Endothelial cell of umbilical vein (primary cell): ENCODE data around the gene PHACTR1. TPM values are rescaled to one million over a fixed set of nuclear protein-coding genes. Genes with fewer than 3 reads are reported as not detected.

Experiments
- BruUV-seq: library from RNA; stranded (reverse); fragments of 400-500 nt; replicated peaks from 2 replicates; lab custom pipeline; 2021; lab: Mats Ljungman, UMichigan
- CTCF ChIA-PET: fragments of 300-600, 350-600 bp; sonication (Branson Sonifier 250); formaldehyde crosslinking; loops from one replicate; lab custom pipeline; 2021; ENCODE audit warnings: antibody characterized with exemption, inconsistent platforms; lab: Charles Lee
- POLR2A ChIA-PET: fragments of 300-600, 350-600 bp; sonication (Branson Sonifier 250); formaldehyde crosslinking; loops from one replicate; lab custom pipeline; 2021; ENCODE audit warnings: antibody characterized with exemption, inconsistent platforms; lab: Charles Lee
- DNase-seq: peaks from one replicate; pipeline ENCODE4 v3.0.0-alpha.2; 2011; ENCODE audit warnings: low read depth, low spot score
- FAIRE-seq: peaks from 2 replicates; lab custom pipeline; 2011; peaks lifted over from hg19 to GRCh38; lab: Jason Lieb, UNC
- H2AFZ ChIP-seq: 2 replicates; pipeline ENCODE4 v1.6.0; 2012; ENCODE audit warnings: low read depth, low read length, control low read depth, inconsistent platforms
- H3K27ac ChIP-seq: 2 replicates; pipeline ENCODE4 v1.5.1; 2011; ENCODE audit warnings: low read depth, mild to moderate bottlenecking, control low read depth, low read length, moderate library complexity; ENCODE audit not compliant: insufficient read depth
- H3K27me3 ChIP-seq, 2 experiments: 2 replicates each; pipeline versions ENCODE4 v1.6.0 to v1.6.1; 2011; ENCODE audit warnings: low read length in 2 of 2, mixed read lengths in 1 of 2; ENCODE audit not compliant: control insufficient read depth in 2 of 2, insufficient read depth in 2 of 2
- H3K36me3 ChIP-seq, 2 experiments: 2 replicates in 1 of 2; 3 replicates in 1 of 2; pipeline ENCODE4 v1.5.1; 2011; ENCODE audit warnings: low read length in 2 of 2, mild to moderate bottlenecking in 1 of 2, moderate library complexity in 1 of 2; ENCODE audit not compliant: control insufficient read depth in 2 of 2, insufficient read depth in 2 of 2; ENCODE audit errors: extremely low read depth in 1 of 2
- H3K4me1 ChIP-seq: 3 replicates; pipeline ENCODE4 v1.5.1; 2011; ENCODE audit warnings: mild to moderate bottlenecking, low read length; ENCODE audit not compliant: control insufficient read depth, insufficient read depth; ENCODE audit errors: extremely low read depth
- H3K4me2 ChIP-seq: 2 replicates; pipeline ENCODE4 v1.6.1; 2011; ENCODE audit warnings: low read length, control low read depth, mixed read lengths; ENCODE audit not compliant: insufficient read depth
- H3K4me3 ChIP-seq, 3 experiments: fragments of 200-600 bp in 1 of 3; sonication (generic), shearing (Covaris generic) in 1 of 3; replicated peaks in 1 of 3; 2 replicates each; pipeline ENCODE4 v1.5.1; 2011 to 2016; ENCODE audit warnings: control low read depth in 3 of 3, low read length in 3 of 3, mild to moderate bottlenecking in 2 of 3, inconsistent platforms in 1 of 3, low read depth in 1 of 3, moderate library complexity in 1 of 3; ENCODE audit not compliant: insufficient read depth in 1 of 3
- H3K79me2 ChIP-seq: 2 replicates; pipeline ENCODE4 v1.6.0; 2012; ENCODE audit warnings: low read length, inconsistent platforms; ENCODE audit not compliant: control insufficient read depth, insufficient read depth
- H3K9ac ChIP-seq: replicated peaks from 2 replicates; pipeline ENCODE3; 2011; ENCODE audit warnings: low read length, control low read depth; ENCODE audit not compliant: insufficient read depth; ENCODE audit errors: extremely low read depth
- H3K9me1 ChIP-seq: replicated peaks from 3 replicates; pipeline ENCODE4 v1.6.0; 2011; ENCODE audit warnings: mild to moderate bottlenecking, low read length; ENCODE audit not compliant: control insufficient read depth, insufficient read depth; ENCODE audit errors: extremely low read depth
- H3K9me3 ChIP-seq: replicated peaks from 2 replicates; pipeline ENCODE4 v1.5.1; 2012; ENCODE audit warnings: low read length, inconsistent platforms; ENCODE audit not compliant: control insufficient read depth, insufficient read depth
- H4K20me1 ChIP-seq: replicated peaks from 2 replicates; pipeline ENCODE3; 2011; ENCODE audit warnings: mild to moderate bottlenecking, low read length; ENCODE audit not compliant: control insufficient read depth, insufficient read depth; ENCODE audit errors: extremely low read depth
- CTCF ChIP-seq, 2 donors: IDR thresholded peaks; 1 replicate in 1 of 2; 2 replicates in 1 of 2; pipeline ENCODE4 v1.5.1; 2011; ENCODE audit warnings: low read length in 2 of 2, mild to moderate bottlenecking in 2 of 2, moderate library complexity in 2 of 2, control low read depth in 1 of 2, inconsistent platforms in 1 of 2, low read depth in 1 of 2; ENCODE audit not compliant: insufficient read depth in 1 of 2; ENCODE audit errors: extremely low read depth in 1 of 2
- EZH2 ChIP-seq: IDR thresholded peaks from 2 replicates; pipeline ENCODE4 v1.6.1; 2012; ENCODE audit warnings: borderline replicate concordance, low read depth, mild to moderate bottlenecking, moderate library complexity, low read length, inconsistent platforms; ENCODE audit not compliant: severe bottlenecking
- FOS ChIP-seq: IDR thresholded peaks from 2 replicates; pipeline ENCODE4 v1.6.1; 2011; ENCODE audit warnings: mild to moderate bottlenecking, low read length, moderate library complexity, borderline replicate concordance; ENCODE audit not compliant: insufficient read depth
- GATA2 ChIP-seq: IDR thresholded peaks from 2 replicates; pipeline ENCODE4 v1.7.0; 2011; ENCODE audit warnings: low read depth, mild to moderate bottlenecking, moderate library complexity, mixed read lengths, low read length; ENCODE audit not compliant: insufficient read length, insufficient read depth
- JUN ChIP-seq: IDR thresholded peaks from 2 replicates; pipeline ENCODE4 v1.6.1; 2011; ENCODE audit warnings: borderline replicate concordance, low read depth; ENCODE audit not compliant: insufficient read length, insufficient read depth
- MAX ChIP-seq: IDR thresholded peaks from 2 replicates; pipeline ENCODE4 v1.6.1; 2011; ENCODE audit not compliant: insufficient read depth, insufficient read length
- MYC ChIP-seq: IDR thresholded peaks from one replicate; pipeline ENCODE4 v1.6.1; 2011; ENCODE audit warnings: mild to moderate bottlenecking, low read depth, low read length
- POLR2A ChIP-seq: IDR thresholded peaks from 2 replicates; pipeline ENCODE4 v1.6.1; 2012; ENCODE audit warnings: low read depth, mild to moderate bottlenecking, control low read depth, low read length
- POLR2AphosphoS5 ChIP-seq: IDR thresholded peaks from 2 replicates; pipeline ENCODE4 v1.6.1; 2012; ENCODE audit warnings: low read depth, mild to moderate bottlenecking, control low read depth, low read length, moderate library complexity; ENCODE audit not compliant: insufficient read depth
- dilution Hi-C: fragments of 300-500 bp; cut with MboI; formaldehyde crosslinking; loops from one replicate; pipeline ENCODE4 v1.15.0; 2019; ENCODE audit warnings: low sequenced_read_pairs; ENCODE audit not compliant: extremely low pct_ligation_motif_present
- intact Hi-C: fragments of 100-400 bp; cut with micrococcal nuclease; formaldehyde crosslinking; loops from one replicate; pipeline ENCODE4 v1.10.0; 2022
- polyA plus RNA-seq, 4 experiments: library from polyadenylated mRNA; depleted of rRNA in 3 of 4; stranded (reverse) in 3 of 4; unstranded in 1 of 4; fragments of >200 nt; gene quantifications; 2 replicates each; pipeline versions ENCODE4 v1.2.1 to v1.2.3, GENCODE V29; 2011 to 2012; ENCODE audit warnings: missing spikeins in 1 of 4
- total RNA-seq: library from RNA; stranded (reverse); gene quantifications from 2 replicates; pipeline ENCODE4 v1.2.3, GENCODE V29; 2021

PHACTR1 gene
- total and polyA plus RNA-seq, 2 donors (not counting 3 experiments of a cell fraction or from before 2014, with no cell fraction given), result 2.4 to 23.2 TPM

- POLR2A ChIA-PET, result no interaction called here
- intact Hi-C loops (no loop called here), dilution Hi-C loops (no loop called here)
- Histone ChIP-seq H3K4me3 (no peak overlapping the region), H3K36me3 (no peaks in the 10 kb centered on the region), H3K79me2 (no peaks in the 10 kb centered on the region), H3K9me1 (no peaks in the 10 kb centered on the region), H3K27ac (no peak overlapping the region), H4K20me1 (no peaks in the 10 kb centered on the region), H3K9me3 (no peaks in the 10 kb centered on the region), H3K9ac (no peak overlapping the region), H3K27me3 (no peaks in the 10 kb centered on the region), H3K4me1 (no peaks in the 10 kb centered on the region), H2AFZ (no peak overlapping the region), H3K4me2 (no peak overlapping the region)
- CTCF ChIA-PET, result no interaction called here
- FAIRE-seq (no peak), DNase-seq (no peak)
- TF ChIP-seq MYC (no peak), EZH2 (no peak), POLR2A (no peak), FOS (no peak), MAX (no peak), CTCF (IDR thresholded peaks at IDR 0.05; ENCODE audit: extremely low read depth in 1 of 2, insufficient read depth in 1 of 2, low read depth in 1 of 2, low read length in 2 of 2) (no peak), JUN (no peak), GATA2 (no peak), POLR2AphosphoS5 (no peak)
- no TSS peak for BruUV-seq
Measured at GRCh38 chr6:13116155-13116554, 399.6 kb downstream of the PHACTR1 start.
